ENCODE results near the gene CCNK.

Gene CCNK

GRCh38 chr14:99520571-99521081 is 39.4 kb downstream of the CCNK start:
- no peaks in the 10 kb centered on the region for H3K36me3 ChIP-seq (ENCODE audit: insufficient read depth, low read length)
- no peak overlapping the region for H3K27ac ChIP-seq (ENCODE audit: low read depth, low read length, poor library complexity, severe bottlenecking)
- no peaks in the 10 kb centered on the region for H3K9me2 ChIP-seq (ENCODE audit: low read depth, low read length)
- no peaks in the 10 kb centered on the region for H3K4me1 ChIP-seq (ENCODE audit: insufficient read depth, low read length, severe bottlenecking)
- H3K4me2 ChIP-seq (ENCODE audit: low read length), result no peak overlapping the region
- H3K9ac ChIP-seq (ENCODE audit: low read length), result no peak overlapping the region
- no peak for TF ChIP-seq EZH2 (IDR thresholded peaks at IDR 0.05; ENCODE audit: borderline replicate concordance, low read length)
- TF ChIP-seq CTCF (IDR thresholded peaks at IDR 0.05; ENCODE audit: low read length), result no peak
- no peaks in the 10 kb centered on the region for H4K20me1 ChIP-seq (ENCODE audit: insufficient read depth, low read length)
- H3K79me2 ChIP-seq (ENCODE audit: insufficient read depth, low read length), result no peaks in the 10 kb centered on the region
- no peaks in the 10 kb centered on the region for H3F3A ChIP-seq (ENCODE audit: insufficient read depth, low read length)
- H3K4me3 ChIP-seq (ENCODE audit: low read depth, low read length, poor library complexity, severe bottlenecking), result no peak overlapping the region
- H3K9me3 ChIP-seq (ENCODE audit: low read length), result no peaks in the 10 kb centered on the region
- 0 out of 2 replicates have a peak, but pooled peaks cover 3% of the 10 kb centered on the region for H3K27me3 ChIP-seq (ENCODE audit: insufficient read depth, low read length)
- no peak overlapping the region for H2AFZ ChIP-seq (ENCODE audit: low read length)

- no peaks in the 10 kb centered on the region for H3K4me1 ChIP-seq (ENCODE audit: insufficient read depth, low read length, severe bottlenecking)
- TF ChIP-seq EZH2 (IDR thresholded peaks at IDR 0.05; ENCODE audit: borderline replicate concordance, low read length) (no peak), CTCF (IDR thresholded peaks at IDR 0.05; ENCODE audit: low read length) (no peak)
- no peaks in the 10 kb centered on the region for H3F3A ChIP-seq (ENCODE audit: insufficient read depth, low read length)
- no peaks in the 10 kb centered on the region for H3K79me2 ChIP-seq (ENCODE audit: insufficient read depth, low read length)
- no peaks in the 10 kb centered on the region for H3K36me3 ChIP-seq (ENCODE audit: insufficient read depth, low read length)
- no peaks in the 10 kb centered on the region for H3K9me2 ChIP-seq (ENCODE audit: low read depth, low read length)
- H3K4me3 ChIP-seq (ENCODE audit: low read depth, low read length, poor library complexity, severe bottlenecking), result no peak overlapping the region
- H3K9ac ChIP-seq (ENCODE audit: low read length), result no peak overlapping the region
- no peak overlapping the region for H2AFZ ChIP-seq (ENCODE audit: low read length)
- no peak overlapping the region for H3K4me2 ChIP-seq (ENCODE audit: low read length)
- H3K9me3 ChIP-seq (ENCODE audit: low read length), result no peaks in the 10 kb centered on the region
- no peaks in the 10 kb centered on the region for H4K20me1 ChIP-seq (ENCODE audit: insufficient read depth, low read length)
- H3K27me3 ChIP-seq (ENCODE audit: insufficient read depth, low read length), result 0 out of 2 replicates have a peak, but pooled peaks cover 3% of the 10 kb centered on the region
- H3K27ac ChIP-seq (ENCODE audit: low read depth, low read length, poor library complexity, severe bottlenecking), result no peak overlapping the region
Measured at GRCh38 chr14:99521176-99522024, 40.2 kb downstream of the CCNK start.

GRCh38 chr14:99522025-99522401 is 40.8 kb downstream of the CCNK start:
- Histone ChIP-seq H3K4me2 (ENCODE audit: low read length) (no peak overlapping the region), H3K27ac (ENCODE audit: low read depth, low read length, poor library complexity, severe bottlenecking) (no peak overlapping the region), H3K9ac (ENCODE audit: low read length) (no peak overlapping the region), H3K9me2 (ENCODE audit: low read depth, low read length) (no peaks in the 10 kb centered on the region), H3K27me3 (ENCODE audit: insufficient read depth, low read length) (0 out of 2 replicates have a peak, but pooled peaks cover 3% of the 10 kb centered on the region), H3K9me3 (ENCODE audit: low read length) (no peaks in the 10 kb centered on the region), H3K79me2 (ENCODE audit: insufficient read depth, low read length) (no peaks in the 10 kb centered on the region), H3F3A (ENCODE audit: insufficient read depth, low read length) (no peaks in the 10 kb centered on the region), H4K20me1 (ENCODE audit: insufficient read depth, low read length) (no peaks in the 10 kb centered on the region), H2AFZ (ENCODE audit: low read length) (no peak overlapping the region), H3K36me3 (ENCODE audit: insufficient read depth, low read length) (no peaks in the 10 kb centered on the region), H3K4me1 (ENCODE audit: insufficient read depth, low read length, severe bottlenecking) (no peaks in the 10 kb centered on the region), H3K4me3 (ENCODE audit: low read depth, low read length, poor library complexity, severe bottlenecking) (no peak overlapping the region)
- TF ChIP-seq EZH2 (IDR thresholded peaks at IDR 0.05; ENCODE audit: borderline replicate concordance, low read length), result no peak
- no peak for TF ChIP-seq CTCF (IDR thresholded peaks at IDR 0.05; ENCODE audit: low read length)
